Prostate gland (tissue), 2 donors: ENCODE results near the gene NTM.

ENCODE experiments used
- CTCF ChIP-seq, 4 experiments: fragments of 200-600 bp in 2 of 4; fragments of 450-650 bp in 2 of 4; sonication (generic) in 2 of 4; IDR thresholded peaks; 1 replicate in 3 of 4; 2 replicates in 1 of 4; pipeline ENCODE4 v1.5.1; 2016 to 2019; ENCODE audit warnings: antibody characterized with exemption in 4 of 4, mild to moderate bottlenecking in 2 of 4, moderate library complexity in 2 of 4
- POLR2A ChIP-seq: fragments of 450-650 bp; IDR thresholded peaks from one replicate; pipeline ENCODE4 v1.6.1; 2016; ENCODE audit warnings: antibody characterized with exemption, mild to moderate bottlenecking
- POLR2AphosphoS5 ChIP-seq: sonication (generic); formaldehyde crosslinking; IDR thresholded peaks from one replicate; pipeline ENCODE4 v1.6.1; 2017; ENCODE audit warnings: antibody characterized with exemption

- TF ChIP-seq CTCF (IDR thresholded peaks at IDR 0.05) (no peak), POLR2A (no peak), POLR2AphosphoS5 (no peak)
Observed at GRCh38 chr11:132177106-132177505, 806.7 kb downstream of the NTM start.
